Measurements from ENCODE around the gene CDH13.

- TF ChIP-seq POLR2A (IDR thresholded peaks at IDR 0.05) = no peak
- no peak for TF ChIP-seq CTCF (IDR thresholded peaks at IDR 0.05)
These were observed 204.2 kb downstream of the CDH13 start for GRCh38 chr16:82830944-82831343.

Data from Peyer's patch (tissue), 4 donors.